ELF-1 (cell line): Measurements from ENCODE around the gene ZIC4.

ENCODE experiments used
- DNase-seq: peaks from one replicate; pipeline ENCODE4 v3.0.0-alpha.2; 2016; ENCODE audit warnings: low read depth, low spot score

The ZIC4 gene

GRCh38 chr3:147405231-147406027 lies 914 bp downstream of the ZIC4 start:
- DNase-seq = no peak

- DNase-seq = no peak
These were observed 1.5 kb downstream of the ZIC4 start for GRCh38 chr3:147404800-147405230.

- no peak for DNase-seq
These were observed 2.1 kb downstream of the ZIC4 start for GRCh38 chr3:147404000-147404799.

- DNase-seq = no peak
These were observed 2.8 kb downstream of the ZIC4 start for GRCh38 chr3:147403511-147403910.

GRCh38 chr3:147402159-147402558 lies 4.2 kb downstream of the ZIC4 start:
- DNase-seq = no peak

GRCh38 chr3:147401421-147401820 lies 4.9 kb downstream of the ZIC4 start:
- no peak for DNase-seq

GRCh38 chr3:147400999-147401398 lies 5.3 kb downstream of the ZIC4 start:
- no peak for DNase-seq

GRCh38 chr3:147400111-147400510 lies 6.2 kb downstream of the ZIC4 start:
- no peak for DNase-seq

GRCh38 chr3:147398813-147399534 lies 7.4 kb downstream of the ZIC4 start:
- DNase-seq = no peak

- DNase-seq = peak; percentile 70
These were observed 8.2 kb downstream of the ZIC4 start for GRCh38 chr3:147397875-147398812.

- DNase-seq = peak; percentile 62
These were observed 9.0 kb downstream of the ZIC4 start for GRCh38 chr3:147397155-147397874.

- DNase-seq = no peak
These were observed 9.7 kb downstream of the ZIC4 start for GRCh38 chr3:147396712-147397046.

- peak; percentile 50 for DNase-seq
These were observed 10.2 kb downstream of the ZIC4 start for GRCh38 chr3:147395899-147396711.

GRCh38 chr3:147394884-147395225 lies 11.5 kb downstream of the ZIC4 start:
- DNase-seq = no peak

GRCh38 chr3:147393943-147394883 lies 12.1 kb downstream of the ZIC4 start:
- DNase-seq = no peak

GRCh38 chr3:147393261-147393942 lies 12.9 kb downstream of the ZIC4 start:
- peak; percentile 79 for DNase-seq

- DNase-seq = no peak
These were observed 13.8 kb downstream of the ZIC4 start for GRCh38 chr3:147392625-147392946.
